MM.1S (cell line): Measurements from ENCODE around the gene TTLL5.
"Not testable (repeated sequence)": the region's sequence is repeated elsewhere in the genome, so short reads cannot be mapped to it uniquely, and the experiment has no call there.

Experiments used
- DNase-seq: peaks from one replicate; pipeline ENCODE4 v3.0.0-alpha.2; 2015
- H2AFZ ChIP-seq: fragments of 300-600 bp; sonication (generic); 2 replicates; pipeline ENCODE4 v1.6.0; 2016; ENCODE audit warnings: antibody characterized with exemption, low read length
- H3F3A ChIP-seq: fragments of 300-600 bp; sonication (generic); 2 replicates; pipeline ENCODE4 v1.6.1; 2016; ENCODE audit warnings: mild to moderate bottlenecking, antibody characterized with exemption, low read length, moderate library complexity, mixed read lengths; ENCODE audit not compliant: insufficient read depth
- H3K27ac ChIP-seq: fragments of 300-600 bp; sonication (generic); 2 replicates; pipeline ENCODE4 v1.5.1; 2016; ENCODE audit warnings: mild to moderate bottlenecking, low read length
- H3K27me3 ChIP-seq: fragments of 300-600 bp; sonication (generic); replicated peaks from 2 replicates; pipeline ENCODE4 v1.6.0; 2016; ENCODE audit warnings: low read length; ENCODE audit not compliant: insufficient read depth
- H3K36me3 ChIP-seq: fragments of 300-600 bp; sonication (generic); replicated peaks from 2 replicates; pipeline ENCODE4 v1.6.1; 2016; ENCODE audit warnings: mild to moderate bottlenecking, low read length, mixed read lengths; ENCODE audit not compliant: insufficient read depth
- H3K4me1 ChIP-seq: fragments of 300-600 bp; sonication (generic); 2 replicates; pipeline ENCODE4 v1.6.1; 2016; ENCODE audit warnings: low read length, mixed read lengths
- H3K4me2 ChIP-seq: fragments of 300-600 bp; sonication (generic); 2 replicates; pipeline ENCODE4 v1.6.0; 2016; ENCODE audit warnings: low read depth, low read length
- H3K4me3 ChIP-seq: fragments of 300-600 bp; sonication (generic); 2 replicates; pipeline ENCODE4 v1.5.1; 2016; ENCODE audit warnings: low read length, mixed read lengths
- H3K79me2 ChIP-seq: fragments of 300-600 bp; sonication (generic); 2 replicates; pipeline ENCODE4 v1.6.1; 2016; ENCODE audit warnings: mixed run types, low read length, mixed read lengths
- H3K9ac ChIP-seq: fragments of 300-600 bp; sonication (generic); 2 replicates; pipeline ENCODE4 v1.6.1; 2016; ENCODE audit warnings: low read length, mixed read lengths
- H3K9me2 ChIP-seq: fragments of 300-600 bp; sonication (generic); replicated peaks from 2 replicates; pipeline ENCODE4 v1.6.1; 2016; ENCODE audit warnings: mild to moderate bottlenecking, low read length, mixed read lengths; ENCODE audit not compliant: insufficient read depth
- H3K9me3 ChIP-seq: fragments of 300-600 bp; sonication (generic); replicated peaks from 2 replicates; pipeline ENCODE4 v1.6.1; 2016; ENCODE audit warnings: mild to moderate bottlenecking, low read length, mixed read lengths; ENCODE audit not compliant: insufficient read depth
- H4K20me1 ChIP-seq: fragments of 300-600 bp; sonication (generic); 2 replicates; pipeline ENCODE4 v1.6.1; 2016; ENCODE audit warnings: mild to moderate bottlenecking, low read length, moderate library complexity, mixed read lengths; ENCODE audit not compliant: insufficient read depth
- EZH2 ChIP-seq: fragments of 300-600 bp; sonication (generic); optimal IDR thresholded peaks from 2 replicates; pipeline ENCODE3; 2017; ENCODE audit warnings: low read depth, mild to moderate bottlenecking, antibody characterized with exemption, low read length, mixed read lengths
- EZH2phosphoT487 ChIP-seq: fragments of 300-600 bp; sonication (generic); IDR thresholded peaks from 2 replicates; pipeline ENCODE4 v1.6.1; 2018; ENCODE audit warnings: antibody characterized with exemption, low read length
- TF ChIP-seq, protein P1 (sequence below): fragments of 300-600 bp; sonication (generic); IDR thresholded peaks from 2 replicates; pipeline ENCODE4 v1.5.1; 2016; ENCODE audit warnings: antibody characterized with exemption, low read length, mixed read lengths

The TTLL5 gene

GRCh38 chr14:75845136-75845804 lies 184.2 kb downstream of the TTLL5 start:
- Histone ChIP-seq H3K4me1 (no peaks in the 10 kb centered on the region), H2AFZ (no peak overlapping the region), H3K27ac (no peak overlapping the region), H3K9ac (no peak overlapping the region), H3K27me3 (no peaks in the 10 kb centered on the region), H3K4me3 (no peak overlapping the region), H3K36me3 (no peaks in the 10 kb centered on the region), H3K4me2 (no peak overlapping the region), H3K9me3 (no peaks in the 10 kb centered on the region), H3K79me2 (no peaks in the 10 kb centered on the region), H4K20me1 (no peaks in the 10 kb centered on the region), H3F3A (no peaks in the 10 kb centered on the region), H3K9me2 (no peaks in the 10 kb centered on the region)
- TF ChIP-seq EZH2 (no peak), EZH2phosphoT487 (no peak)
- TF ChIP-seq, protein P1, sequence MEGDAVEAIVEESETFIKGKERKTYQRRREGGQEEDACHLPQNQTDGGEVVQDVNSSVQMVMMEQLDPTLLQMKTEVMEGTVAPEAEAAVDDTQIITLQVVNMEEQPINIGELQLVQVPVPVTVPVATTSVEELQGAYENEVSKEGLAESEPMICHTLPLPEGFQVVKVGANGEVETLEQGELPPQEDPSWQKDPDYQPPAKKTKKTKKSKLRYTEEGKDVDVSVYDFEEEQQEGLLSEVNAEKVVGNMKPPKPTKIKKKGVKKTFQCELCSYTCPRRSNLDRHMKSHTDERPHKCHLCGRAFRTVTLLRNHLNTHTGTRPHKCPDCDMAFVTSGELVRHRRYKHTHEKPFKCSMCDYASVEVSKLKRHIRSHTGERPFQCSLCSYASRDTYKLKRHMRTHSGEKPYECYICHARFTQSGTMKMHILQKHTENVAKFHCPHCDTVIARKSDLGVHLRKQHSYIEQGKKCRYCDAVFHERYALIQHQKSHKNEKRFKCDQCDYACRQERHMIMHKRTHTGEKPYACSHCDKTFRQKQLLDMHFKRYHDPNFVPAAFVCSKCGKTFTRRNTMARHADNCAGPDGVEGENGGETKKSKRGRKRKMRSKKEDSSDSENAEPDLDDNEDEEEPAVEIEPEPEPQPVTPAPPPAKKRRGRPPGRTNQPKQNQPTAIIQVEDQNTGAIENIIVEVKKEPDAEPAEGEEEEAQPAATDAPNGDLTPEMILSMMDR, result no peak
- no peak for DNase-seq

- H2AFZ ChIP-seq, H3K4me2 ChIP-seq, H3K36me3 ChIP-seq, H3K79me2 ChIP-seq, H3K9ac ChIP-seq, H3F3A ChIP-seq, H3K4me1 ChIP-seq, H3K9me2 ChIP-seq, H3K27me3 ChIP-seq, H3K9me3 ChIP-seq, H3K4me3 ChIP-seq, H3K27ac ChIP-seq, H4K20me1 ChIP-seq, DNase-seq: not testable (repeated sequence)
Measured at GRCh38 chr14:75846694-75847093, 185.6 kb downstream of the TTLL5 start.

GRCh38 chr14:75847584-75847983 lies 186.5 kb downstream of the TTLL5 start:
- H3K27me3 ChIP-seq, result no peaks in the 10 kb centered on the region
- no peaks in the 10 kb centered on the region for H3K36me3 ChIP-seq
- DNase-seq, result no peak

More at GRCh38 chr14:75847584-75847983, 186.5 kb downstream of the TTLL5 start:
- no peaks in the 10 kb centered on the region for H3K79me2 ChIP-seq
- H3K4me1 ChIP-seq, result no peaks in the 10 kb centered on the region
- TF ChIP-seq, protein P1, result no peak
- TF ChIP-seq EZH2phosphoT487 (no peak), EZH2 (no peak)
- H2AFZ ChIP-seq, result no peak overlapping the region
- no peak overlapping the region for H3K27ac ChIP-seq
- no peaks in the 10 kb centered on the region for H3F3A ChIP-seq
- no peak overlapping the region for H3K4me2 ChIP-seq
- no peaks in the 10 kb centered on the region for H3K9me3 ChIP-seq
- H4K20me1 ChIP-seq, result no peaks in the 10 kb centered on the region
- no peaks in the 10 kb centered on the region for H3K9me2 ChIP-seq
- H3K4me3 ChIP-seq, result no peak overlapping the region
- H3K9ac ChIP-seq, result no peak overlapping the region
